Aorta (tissue), 5 donors: ENCODE results near the gene PHPT1. TPM values are rescaled to one million over a fixed set of nuclear protein-coding genes. Genes with fewer than 3 reads are reported as not detected.

Experiments used
- ATAC-seq: fragments of 200-7000 bp; cut with Tn5 transposase; one replicate; pipeline ENCODE4 v1.9.1; 2022; ENCODE audit warnings: moderate library complexity; ENCODE audit not compliant: low FRiP score
- DNase-seq, 2 donors: peaks; one replicate each; pipeline ENCODE4 v3.0.0-alpha.2; 2020
- H3K27ac ChIP-seq, 2 donors: one replicate each; pipeline ENCODE4 v1.5.1; 2013; ENCODE audit warnings: low read length in 2 of 2, mild to moderate bottlenecking in 2 of 2, moderate library complexity in 2 of 2, control low read depth in 1 of 2, inconsistent platforms in 1 of 2, low read depth in 1 of 2
- H3K27me3 ChIP-seq, 2 donors: one replicate each; pipeline ENCODE4 v1.6.1; 2013; ENCODE audit warnings: control low read depth in 1 of 2, low read length in 1 of 2, mild to moderate bottlenecking in 1 of 2, moderate library complexity in 1 of 2; ENCODE audit not compliant: insufficient read depth in 2 of 2, control insufficient read depth in 1 of 2
- H3K36me3 ChIP-seq, 2 donors: one replicate each; pipeline ENCODE4 v1.6.1; 2013; ENCODE audit warnings: control low read depth in 1 of 2, low read length in 1 of 2, mild to moderate bottlenecking in 1 of 2; ENCODE audit not compliant: insufficient read depth in 2 of 2, control insufficient read depth in 1 of 2
- H3K4me1 ChIP-seq, 2 donors: one replicate each; pipeline ENCODE4 v1.6.1; 2013; ENCODE audit warnings: low read length in 2 of 2, control low read depth in 1 of 2, mild to moderate bottlenecking in 1 of 2, moderate library complexity in 1 of 2; ENCODE audit not compliant: insufficient read depth in 2 of 2, control insufficient read depth in 1 of 2
- H3K4me3 ChIP-seq, 2 donors: one replicate each; pipeline ENCODE4 v1.5.1; 2013; ENCODE audit warnings: low read length in 2 of 2, control low read depth in 1 of 2, mild to moderate bottlenecking in 1 of 2
- H3K9me3 ChIP-seq: one replicate; pipeline ENCODE4 v1.6.1; 2013; ENCODE audit warnings: mild to moderate bottlenecking, low read length; ENCODE audit not compliant: control insufficient read depth
- WGBS, 2 donors: extraction: QIAGEN DNeasy Blood & Tissue Kit; methylation state at CpG; one replicate each; pipeline ENCODE4 v1.1.7; 2013; 5-methylcytosine and 5-hydroxymethylcytosine counted together
- intact Hi-C, 2 donors: fragments of 100-400 bp; cut with DNase I; formaldehyde crosslinking; loops; one replicate each; pipeline versions ENCODE4 v1.14.2 to v1.15.0; 2022
- polyA plus RNA-seq, 2 donors: library from polyadenylated mRNA; stranded (reverse); fragments of 200-250 nt; gene quantifications; one replicate each; pipeline ENCODE4 v1.2.3, GENCODE V29; 2013
- total RNA-seq, 2 donors: library from RNA; stranded (reverse); fragmentation: NEBNext Ultra II Directional; extraction: Animal tissue kit (Norgen Biotek cat#: 25700); gene quantifications; one replicate each; pipeline ENCODE4 v1.2.1, GENCODE V29; 2021
- donor health status: healthy with polysubstance abuse.
- donor health status: Bipolar disorder and iron deficiency.
- donor health status: DM: no; HTN: no; CAD: no.
- donor health status: DM: no; HTN: no; CAD: no.
- donor health status: DM: yes; HTN: yes; CAD: no.

Gene PHPT1
- total and polyA plus RNA-seq, 4 donors = 65.6 to 165 (median 106) TPM

DNA sequence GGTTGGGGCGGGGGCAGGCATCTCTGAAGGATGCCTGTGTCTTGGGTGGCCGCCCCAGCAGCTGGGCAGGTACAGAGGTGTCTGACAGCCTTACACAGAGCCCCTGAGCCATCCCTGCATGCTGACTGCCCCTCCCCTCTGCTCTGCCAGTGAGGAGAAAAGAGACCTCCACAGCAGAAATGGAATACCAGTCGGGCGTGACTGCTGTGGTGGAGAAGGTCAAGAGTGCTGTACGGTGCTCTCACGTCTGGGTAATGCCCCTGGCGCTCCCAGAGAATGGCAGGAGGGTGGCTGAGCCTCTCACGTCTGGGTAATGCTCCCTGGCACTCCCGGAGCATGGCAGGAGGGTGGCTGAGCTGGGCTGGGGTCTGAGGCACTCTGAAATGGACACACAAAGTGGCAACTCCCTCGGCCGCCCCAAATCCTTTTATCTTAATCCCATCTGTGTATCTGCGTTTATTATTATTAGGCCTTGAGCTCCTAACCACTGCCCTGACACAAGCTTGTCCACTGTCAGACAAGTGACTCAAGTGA lies 43.9 kb upstream of the PHPT1 start:
- 91 to 93% methylated on average over 12 of the region's 12 CpGs for WGBS, 2 donors
- H3K4me1 ChIP-seq = no peaks in the 10 kb centered on the region
- no peak overlapping the region for H3K27ac ChIP-seq
- H3K36me3 ChIP-seq = no peaks in the 10 kb centered on the region
- DNase-seq (peak in 1 of 2 donors; percentile 70), ATAC-seq (no peak)
- no peaks in the 10 kb centered on the region for H3K27me3 ChIP-seq
- intact Hi-C loops = loop anchor here in 1 of 2 donors (5.0 kb wide), 1 partner anchor 37 kb away; the partner anchor contains the start of gene AJM1
- no peaks in the 10 kb centered on the region for H3K9me3 ChIP-seq
- H3K4me3 ChIP-seq = no peak overlapping the region

DNA sequence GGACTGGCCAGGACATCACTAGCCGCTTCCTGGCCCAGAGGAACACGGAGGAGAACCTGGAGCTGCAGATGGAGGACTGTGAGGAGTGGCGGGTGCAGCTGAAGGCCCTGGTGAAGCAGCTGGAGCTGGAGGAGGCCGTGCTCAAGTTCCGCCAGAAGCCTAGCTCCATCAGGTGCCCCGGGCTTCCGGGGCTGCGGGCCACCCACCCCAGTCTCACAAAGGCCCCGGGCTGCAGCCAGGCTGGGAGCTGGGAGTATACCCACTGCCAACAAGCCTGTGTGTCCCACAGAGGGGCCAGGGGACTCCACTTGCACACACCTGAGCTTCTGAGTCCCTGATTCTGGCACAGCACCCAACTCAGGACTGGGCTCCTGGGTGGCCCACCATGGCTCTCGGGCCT lies 43.1 kb upstream of the PHPT1 start:
- intact Hi-C loops = loop anchor here in 1 of 2 donors (5.0 kb wide), 1 partner anchor 36 kb away; the partner anchor contains the start of gene AJM1
- ATAC-seq = no peak
- Histone ChIP-seq H3K27me3 (no peaks in the 10 kb centered on the region), H3K4me1 (no peaks in the 10 kb centered on the region), H3K4me3 (no peak overlapping the region), H3K36me3 (no peaks in the 10 kb centered on the region), H3K27ac (no peak overlapping the region), H3K9me3 (no peaks in the 10 kb centered on the region)
- WGBS, 2 donors = 93 to 95% methylated on average over 8 to 10 of the region's 10 CpGs
- peak; percentile 42 to 68 for DNase-seq

DNA sequence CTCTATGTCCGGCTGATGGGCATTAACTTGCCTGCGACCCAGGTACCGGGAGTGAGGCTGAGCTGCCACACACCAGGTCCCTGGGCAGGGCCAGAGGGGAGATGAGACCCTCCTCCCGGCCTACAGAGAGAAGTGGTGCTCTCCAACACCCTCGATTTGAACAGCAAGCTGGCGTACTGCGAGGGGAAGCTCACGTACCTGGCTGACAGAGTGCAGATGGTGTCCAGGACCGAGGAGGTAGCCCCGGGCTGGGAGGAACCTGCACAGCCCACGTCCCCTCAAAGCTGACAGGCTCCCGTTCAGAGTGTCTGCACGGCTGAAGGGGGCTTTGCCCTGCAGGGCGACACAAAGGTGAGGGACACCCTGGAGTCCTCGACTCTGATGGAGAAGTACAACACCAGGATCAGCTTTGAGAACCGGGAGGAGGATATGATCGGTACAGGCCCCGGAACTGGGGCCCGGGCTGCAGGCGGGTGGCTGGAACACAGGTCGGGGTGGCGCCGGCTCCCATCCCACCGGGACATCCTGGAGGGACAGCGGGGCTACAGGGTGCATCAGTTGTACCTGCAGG lies 42.5 kb upstream of the PHPT1 start:
- Histone ChIP-seq H3K9me3 (no peaks in the 10 kb centered on the region), H3K27me3 (no peaks in the 10 kb centered on the region), H3K4me3 (peak overlapping the region in 1 of 2 donors; percentile 92), H3K4me1 (no peaks in the 10 kb centered on the region), H3K27ac (no peak overlapping the region), H3K36me3 (no peaks in the 10 kb centered on the region)
- peak; percentile 6 for ATAC-seq
- WGBS, 2 donors = 79 to 80% methylated on average over 25 of the region's 25 CpGs
- peak in 1 of 2 donors; percentile 41 for DNase-seq
- intact Hi-C loops = loop anchor here in 1 of 2 donors (5.0 kb wide), 1 partner anchor 36 kb away; the partner anchor contains the start of gene AJM1

DNA sequence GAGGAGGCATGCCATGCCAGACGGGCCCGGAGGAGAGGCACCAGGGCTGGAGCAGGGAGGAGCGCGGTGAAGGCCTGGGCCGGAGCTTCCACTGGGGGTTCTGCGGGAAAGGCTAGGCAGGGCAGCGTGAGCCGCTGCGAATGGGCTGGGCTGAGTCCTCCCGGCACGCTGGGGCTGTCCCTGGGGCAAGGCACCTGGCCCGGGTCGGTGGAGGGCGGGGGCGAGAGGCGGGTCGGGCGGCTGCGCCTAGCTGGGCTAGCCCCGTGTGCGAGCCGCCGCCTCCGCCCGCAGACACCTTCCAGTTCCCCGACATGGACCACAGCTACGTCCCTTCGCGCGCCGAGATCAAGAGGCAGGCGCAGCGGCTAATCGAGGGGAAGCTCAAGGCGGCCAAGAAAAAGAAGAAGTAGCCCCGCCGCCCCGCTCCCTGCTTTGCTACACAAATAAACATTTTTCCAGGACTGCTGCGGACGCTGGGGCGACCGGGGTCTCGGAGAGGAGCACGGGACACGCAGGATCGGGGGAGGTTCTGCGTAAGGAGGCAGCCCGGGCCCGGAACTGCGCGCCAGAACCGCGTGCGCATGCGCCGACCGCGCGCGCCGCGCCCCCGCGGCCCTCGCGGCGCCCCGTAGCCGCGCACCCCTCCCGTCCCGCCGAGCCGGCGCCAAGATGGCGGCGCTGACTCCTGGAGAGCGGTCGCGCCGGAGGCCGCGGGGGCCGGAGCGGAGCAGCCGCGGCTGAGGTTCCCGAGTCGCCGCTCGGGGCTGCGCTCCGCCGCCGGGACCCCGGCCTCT lies 41.7 kb upstream of the PHPT1 start, which contains the start of gene RABL6:
TSS of gene RABL6 (plus strand) at position 668 of the 794 bp plus-strand sequence. CDS start 249 bp downstream, outside the sequence.
- Histone ChIP-seq H3K36me3 (no peaks in the 10 kb centered on the region), H3K27me3 (no peaks in the 10 kb centered on the region), H3K4me3 (peak within 1 kb of the TSS; percentile 91 to 92), H3K27ac (peak within 1 kb of the TSS in 1 of 2 donors; percentile 39), H3K9me3 (no peaks in the 10 kb centered on the region), H3K4me1 (no peaks in the 10 kb centered on the region)
- DNase-seq (peak; percentile 86 to 93), ATAC-seq (peak; percentile 90)
- intact Hi-C loops = loop anchor here in 1 of 2 donors (5.0 kb wide), 1 partner anchor 35 kb away; the partner anchor contains the start of gene AJM1
- WGBS, 2 donors = 0 to 1% methylated on average over 93 to 96 of the region's 96 CpGs

DNA sequence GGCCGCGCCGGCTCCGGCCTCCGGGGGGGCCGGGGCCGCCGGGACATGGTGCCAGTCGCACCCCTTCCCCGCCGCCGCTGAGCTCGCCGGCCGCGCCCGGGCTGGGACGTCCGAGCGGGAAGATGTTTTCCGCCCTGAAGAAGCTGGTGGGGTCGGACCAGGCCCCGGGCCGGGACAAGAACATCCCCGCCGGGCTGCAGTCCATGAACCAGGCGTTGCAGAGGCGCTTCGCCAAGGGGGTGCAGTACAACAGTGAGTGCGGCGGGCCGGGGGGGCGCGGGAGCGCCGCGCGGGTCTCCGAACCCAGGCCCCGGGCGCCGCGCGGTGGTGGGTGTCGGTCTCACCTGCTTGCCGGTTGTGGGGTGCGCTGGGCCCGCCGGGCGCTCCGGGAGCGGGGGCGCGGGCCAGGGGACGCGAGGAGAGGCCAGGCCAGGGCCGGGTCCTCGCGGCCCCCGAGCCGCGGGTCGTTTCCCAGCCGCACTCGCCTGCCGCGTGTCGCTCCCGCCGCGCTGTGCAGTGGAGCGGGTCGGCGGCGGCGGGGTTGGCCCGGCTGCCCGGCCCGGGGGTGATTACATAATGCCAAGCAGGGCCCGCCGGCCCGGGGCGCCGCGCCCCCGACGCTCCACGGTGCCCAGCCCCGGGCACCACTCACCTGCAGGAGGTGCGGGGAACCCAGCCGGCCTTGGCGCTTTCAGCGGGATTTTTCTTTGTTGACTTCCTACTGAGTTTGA lies 41.0 kb upstream of the PHPT1 start:
- Histone ChIP-seq H3K36me3 (no peaks in the 10 kb centered on the region), H3K4me3 (peak overlapping the region; percentile 91 to 92), H3K27ac (no peak overlapping the region), H3K27me3 (no peaks in the 10 kb centered on the region), H3K9me3 (no peaks in the 10 kb centered on the region), H3K4me1 (no peaks in the 10 kb centered on the region)
- peak in 1 of 2 donors; percentile 62 for DNase-seq
- ATAC-seq = peak; percentile 2
- WGBS, 2 donors = 1% methylated on average over 68 to 93 of the region's 93 CpGs
- intact Hi-C loops = loop anchor here in 1 of 2 donors (5.0 kb wide), 1 partner anchor 34 kb away; the partner anchor contains the start of gene AJM1

DNA sequence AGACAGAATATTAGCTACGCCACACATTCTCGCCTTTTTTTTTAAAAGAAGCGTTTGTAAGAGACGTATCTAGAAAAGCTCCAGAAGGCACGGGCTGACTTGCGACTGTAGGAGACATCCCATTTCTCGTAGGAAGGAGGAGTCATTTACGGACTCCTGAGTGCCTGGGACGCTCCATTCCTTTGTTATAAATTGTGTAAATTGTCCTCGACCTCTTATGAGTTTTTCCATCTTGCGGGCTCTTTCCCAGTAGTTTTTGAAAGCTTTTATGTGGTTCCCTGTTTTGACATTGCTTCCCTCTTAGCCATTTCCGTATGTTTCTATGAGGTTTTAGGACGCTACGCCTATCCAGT lies 40.4 kb upstream of the PHPT1 start:
- peak overlapping the region; percentile 91 to 92 for H3K4me3 ChIP-seq
- H3K9me3 ChIP-seq = no peaks in the 10 kb centered on the region
- ATAC-seq (no peak), DNase-seq (no peak)
- no peak overlapping the region for H3K27ac ChIP-seq
- intact Hi-C loops = loop anchor here in 1 of 2 donors (5.0 kb wide), 1 partner anchor 34 kb away; the partner anchor contains the start of gene AJM1
- no peaks in the 10 kb centered on the region for H3K27me3 ChIP-seq
- H3K36me3 ChIP-seq = no peaks in the 10 kb centered on the region
- H3K4me1 ChIP-seq = no peaks in the 10 kb centered on the region
- WGBS, 2 donors = 6% methylated on average over 14 of the region's 14 CpGs

DNA sequence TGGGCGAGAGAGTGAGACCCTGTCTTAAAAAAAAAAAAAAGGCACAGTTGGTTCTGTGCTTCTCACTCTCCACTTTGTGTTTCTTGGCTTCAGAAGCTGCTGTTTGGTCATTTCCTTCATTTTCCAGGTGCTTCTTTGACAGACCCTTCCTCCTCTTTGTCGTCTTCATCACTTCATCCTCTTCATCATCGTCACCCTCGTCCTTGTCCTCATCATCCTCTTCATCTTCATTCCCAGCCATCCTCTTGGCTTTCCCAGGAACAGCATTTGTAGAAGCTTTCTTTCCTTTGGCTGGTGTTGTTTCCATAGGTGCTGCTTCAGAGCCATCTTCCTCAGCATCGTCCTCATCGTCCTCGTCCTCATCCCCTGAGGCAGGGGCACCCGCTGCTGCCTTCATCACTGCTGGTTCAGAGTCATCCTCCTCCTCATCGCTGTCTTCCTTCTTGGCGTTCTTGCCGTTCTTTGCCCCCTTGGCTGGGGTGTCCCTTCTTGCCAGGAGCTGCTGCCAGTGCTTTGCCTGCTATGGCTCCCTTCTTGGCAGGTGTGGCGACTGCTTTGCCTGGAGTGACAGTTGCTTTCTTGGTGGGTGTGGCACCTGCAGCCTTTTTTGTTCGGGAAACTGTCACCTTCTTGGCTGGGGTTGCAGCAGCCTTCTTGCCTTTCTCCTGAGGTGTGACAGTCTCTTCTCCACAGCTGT lies 34.3 kb upstream of the PHPT1 start:
- DNase-seq (no peak), ATAC-seq (no peak)
- H3K4me1 ChIP-seq = no peaks in the 10 kb centered on the region
- H3K27ac ChIP-seq = no peak overlapping the region
- intact Hi-C loops = no loop called here
- H3K36me3 ChIP-seq = no peaks in the 10 kb centered on the region
- WGBS, 2 donors = 90% methylated on average over 13 of the region's 13 CpGs
- no peak overlapping the region for H3K4me3 ChIP-seq
- no peaks in the 10 kb centered on the region for H3K9me3 ChIP-seq
- no peaks in the 10 kb centered on the region for H3K27me3 ChIP-seq

DNA sequence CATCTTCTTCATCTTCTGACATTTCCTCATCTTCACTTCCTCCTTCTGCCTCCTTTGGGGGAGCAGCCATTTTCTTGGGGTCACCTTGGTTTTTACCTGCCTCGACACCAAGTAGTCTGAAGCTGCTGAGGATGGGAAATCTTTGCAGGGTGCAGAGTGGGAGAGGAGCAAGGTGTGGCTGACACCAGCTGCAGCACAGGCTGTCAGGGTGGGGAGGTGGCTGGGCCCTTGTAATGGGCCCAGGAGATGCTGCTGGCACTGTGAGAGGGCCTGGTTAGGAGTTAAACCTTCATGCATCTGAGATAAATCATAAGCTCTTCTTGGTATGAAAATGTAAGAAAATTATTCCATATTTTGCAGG lies 33.8 kb upstream of the PHPT1 start:
- no peaks in the 10 kb centered on the region for H3K27me3 ChIP-seq
- no peak overlapping the region for H3K4me3 ChIP-seq
- WGBS, 2 donors = 0 to 1% methylated on average over 1 of the region's 1 CpG
- H3K36me3 ChIP-seq = no peaks in the 10 kb centered on the region
- H3K9me3 ChIP-seq = no peaks in the 10 kb centered on the region
- H3K4me1 ChIP-seq = no peaks in the 10 kb centered on the region
- intact Hi-C loops = no loop called here
- H3K27ac ChIP-seq = no peak overlapping the region
- no peak for DNase-seq
- no peak for ATAC-seq
